Measurements from ENCODE around the gene CYB561. TPM values are rescaled to one million over a fixed set of nuclear protein-coding genes. Genes with fewer than 3 reads are reported as not detected.
A peak's percentile ranks its signal among the peaks of the same experiment; 100 is the strongest.

The CYB561 gene
- total RNA-seq, 6 experiments from 2014 or later: 5.5 to 21.4 (median 15.9) TPM

- Mint-ChIP-seq H3K27ac (no peak overlapping the region; the same call in 1 of the 2 replicates), H3K36me3 (ENCODE audit: low read depth) (peaks cover 41% of the 10 kb centered on the region), H3K4me1 (ENCODE audit: low read depth) (peaks cover 10% of the 10 kb centered on the region), H3K9me3 (no peaks in the 10 kb centered on the region), H3K27me3 (ENCODE audit: insufficient read depth) (peaks cover 15% of the 10 kb centered on the region), H3K4me3 (no peak overlapping the region)
- no peak for DNase-seq
- no peak for TF ChIP-seq CTCF (IDR thresholded peaks at IDR 0.05)
Measured at GRCh38 chr17:63413128-63413527, 33.0 kb downstream of the CYB561 start.

GRCh38 chr17:63412234-63412633 lies 33.9 kb downstream of the CYB561 start:
- Mint-ChIP-seq H3K9me3 (no peaks in the 10 kb centered on the region), H3K4me3 (no peak overlapping the region)

GRCh38 chr17:63407741-63408330 lies 38.3 kb downstream of the CYB561 start:
- DNase-seq: peak; percentile 48
- Mint-ChIP-seq H3K36me3 (ENCODE audit: low read depth) (peaks cover 47% of the 10 kb centered on the region), H3K4me1 (ENCODE audit: low read depth) (peaks cover 59% of the 10 kb centered on the region), H3K9me3 (no peaks in the 10 kb centered on the region), H3K27me3 (ENCODE audit: insufficient read depth) (peaks cover 4% of the 10 kb centered on the region), H3K4me3 (peak overlapping the region; percentile 30), H3K27ac (peak overlapping the region; percentile 88)
- TF ChIP-seq CTCF (IDR thresholded peaks at IDR 0.05): no peak

More at GRCh38 chr17:63412234-63412633, 33.9 kb downstream of the CYB561 start:
- peaks cover 19% of the 10 kb centered on the region for H3K4me1 Mint-ChIP-seq (ENCODE audit: low read depth)
- DNase-seq: no peak
- no peak for TF ChIP-seq CTCF (IDR thresholded peaks at IDR 0.05)
- peak overlapping the region; percentile 19; the same call in 1 of the 2 replicates for H3K27ac Mint-ChIP-seq
- peaks cover 10% of the 10 kb centered on the region for H3K27me3 Mint-ChIP-seq (ENCODE audit: insufficient read depth)
- peaks cover 36% of the 10 kb centered on the region for H3K36me3 Mint-ChIP-seq (ENCODE audit: low read depth)

- TF ChIP-seq CTCF (IDR thresholded peaks at IDR 0.05): peak; percentile 93
- Mint-ChIP-seq H3K27me3 (ENCODE audit: insufficient read depth) (peaks cover 3% of the 10 kb centered on the region), H3K4me3 (peak overlapping the region; percentile 50), H3K27ac (peak overlapping the region; percentile 88), H3K36me3 (ENCODE audit: low read depth) (peaks cover 49% of the 10 kb centered on the region), H3K9me3 (no peaks in the 10 kb centered on the region), H3K4me1 (ENCODE audit: low read depth) (peaks cover 70% of the 10 kb centered on the region)
- peak; percentile 93 for DNase-seq
Measured at GRCh38 chr17:63406689-63407330, 39.3 kb downstream of the CYB561 start.

GRCh38 chr17:63405741-63406261 lies 40.3 kb downstream of the CYB561 start:
- H3K27me3 Mint-ChIP-seq (ENCODE audit: insufficient read depth): peaks cover 4% of the 10 kb centered on the region
- peak; percentile 93 for TF ChIP-seq CTCF (IDR thresholded peaks at IDR 0.05)
- peaks cover 52% of the 10 kb centered on the region for H3K36me3 Mint-ChIP-seq (ENCODE audit: low read depth)
- H3K9me3 Mint-ChIP-seq: no peaks in the 10 kb centered on the region
- peaks cover 80% of the 10 kb centered on the region for H3K4me1 Mint-ChIP-seq (ENCODE audit: low read depth)
- DNase-seq: peak; percentile 90
- H3K27ac Mint-ChIP-seq: peak overlapping the region; percentile 88
- peak overlapping the region; percentile 17 for H3K4me3 Mint-ChIP-seq

Measured in HFFc6 (cell line).